Measurements from ENCODE around the gene KLHL21. TPM values are rescaled to one million over a fixed set of nuclear protein-coding genes. Genes with fewer than 3 reads are reported as not detected.

Gene KLHL21
- total and polyA plus RNA-seq, 9 of the 15 experiments (the other 6 are each of a cell fraction or from before 2014, with no cell fraction given), result 2.1 to 42.1 (median 17.5) TPM

- intact Hi-C loops (cut with micrococcal nuclease) (loop anchor here (1.0 kb wide), 1 partner anchor 160 kb away; no protein-coding TSS in a partner anchor), in situ Hi-C loops (cut with MboI) (no loop called here)
- Histone ChIP-seq H3K9me1 (ENCODE audit: control insufficient read depth, insufficient read depth, low read length) (peaks cover 2% of the 10 kb centered on the region), H3K4me3 (no peak overlapping the region), H3K4me1 (replicated peaks in 1 of 2; ENCODE audit: control insufficient read depth in 2 of 2, insufficient read depth in 2 of 2, low read length in 2 of 2) (no peaks in the 10 kb centered on the region; a peak in 1 of 5 replicates), H3K9me3 (replicated peaks; ENCODE audit: control insufficient read depth, insufficient read depth, low read depth, low read length) (no peaks in the 10 kb centered on the region), H3K4me2 (ENCODE audit: insufficient read depth, low read length) (no peak overlapping the region), H3K27me3 (ENCODE audit: control insufficient read depth in 2 of 2, insufficient read depth in 2 of 2, low read length in 2 of 2) (no peaks in the 10 kb centered on the region), H4K20me1 (replicated peaks; ENCODE audit: control insufficient read depth, insufficient read depth, low read length) (0 out of 2 replicates have a peak, but pooled peaks cover 4% of the 10 kb centered on the region), H3K9ac (ENCODE audit: insufficient read depth in 1 of 2, low read depth in 2 of 2, low read length in 2 of 2) (no peak overlapping the region), H2AFZ (ENCODE audit: low read depth, low read length) (no peak overlapping the region), H3K79me2 (ENCODE audit: control insufficient read depth, insufficient read depth, low read length) (no peaks in the 10 kb centered on the region), H3K27ac (ENCODE audit: extremely low read depth, low read depth, low read length) (no peak overlapping the region), H3K36me3 (ENCODE audit: control insufficient read depth, insufficient read depth, low read length) (peaks cover 79% of the 10 kb centered on the region)
- FAIRE-seq (peak; percentile 85), ATAC-seq (peak; percentile 83), DNase-seq (ENCODE audit: extremely low read depth in 1 of 4, low spot score in 3 of 4) (peak; percentile 51 to 59 (median 56))
- BruUV-seq (replicated peaks), result TSS peak; percentile 30
- ChIA-PET CTCF (ENCODE audit: low intra/inter-chr PET ratio) (interaction anchor here (0.6 to 2.4 kb wide), 5 partner anchors 157 to 395 kb away, joined by 3 to 31 read pairs (median 4); no protein-coding TSS in a partner anchor), POLR2A (interaction anchor here (0.6 to 2.2 kb wide), 6 partner anchors 12 to 46 kb away, joined by 3 to 6 read pairs (median 3); no protein-coding TSS in a partner anchor)
- WGBS (ENCODE audit: insufficient coverage, low coverage, missing lambda C conversion rate), result 78% methylated on average over 10 of the region's 10 CpGs
- TF ChIP-seq STAG1 (CRISPR knock-in tag; IDR thresholded peaks at IDR 0.05; ENCODE audit: borderline replicate concordance), result peak; percentile 34; the same call in 1 of the 2 replicates
- TF ChIP-seq POLR2B (IDR thresholded peaks at IDR 0.05; ENCODE audit: low read depth, partially characterized antibody), result no peak
- TF ChIP-seq JUND (IDR thresholded peaks at IDR 0.05; ENCODE audit: borderline replicate concordance, low read depth, low read length), result peak; percentile 18; the same call in 1 of the 2 replicates
- TF ChIP-seq JUND (tag; IDR thresholded peaks at IDR 0.05; ENCODE audit: borderline replicate concordance, low read depth, low read length), result no peak
- TF ChIP-seq DEAF1 (CRISPR knock-in tag; IDR thresholded peaks at IDR 0.05), result peak; percentile 63; the same call in 1 of the 2 replicates
- TF ChIP-seq CEBPG (CRISPR knock-in tag; IDR thresholded peaks at IDR 0.05), result no peak
- no peak for TF ChIP-seq CEBPG (tag; conservative IDR thresholded peaks at IDR 0.05 in 1 of 2, IDR thresholded peaks at IDR 0.05 in 1 of 2)
- no peak for TF ChIP-seq MXI1 (IDR thresholded peaks at IDR 0.05; ENCODE audit: low read depth, low read length)
- TF ChIP-seq, protein P1, sequence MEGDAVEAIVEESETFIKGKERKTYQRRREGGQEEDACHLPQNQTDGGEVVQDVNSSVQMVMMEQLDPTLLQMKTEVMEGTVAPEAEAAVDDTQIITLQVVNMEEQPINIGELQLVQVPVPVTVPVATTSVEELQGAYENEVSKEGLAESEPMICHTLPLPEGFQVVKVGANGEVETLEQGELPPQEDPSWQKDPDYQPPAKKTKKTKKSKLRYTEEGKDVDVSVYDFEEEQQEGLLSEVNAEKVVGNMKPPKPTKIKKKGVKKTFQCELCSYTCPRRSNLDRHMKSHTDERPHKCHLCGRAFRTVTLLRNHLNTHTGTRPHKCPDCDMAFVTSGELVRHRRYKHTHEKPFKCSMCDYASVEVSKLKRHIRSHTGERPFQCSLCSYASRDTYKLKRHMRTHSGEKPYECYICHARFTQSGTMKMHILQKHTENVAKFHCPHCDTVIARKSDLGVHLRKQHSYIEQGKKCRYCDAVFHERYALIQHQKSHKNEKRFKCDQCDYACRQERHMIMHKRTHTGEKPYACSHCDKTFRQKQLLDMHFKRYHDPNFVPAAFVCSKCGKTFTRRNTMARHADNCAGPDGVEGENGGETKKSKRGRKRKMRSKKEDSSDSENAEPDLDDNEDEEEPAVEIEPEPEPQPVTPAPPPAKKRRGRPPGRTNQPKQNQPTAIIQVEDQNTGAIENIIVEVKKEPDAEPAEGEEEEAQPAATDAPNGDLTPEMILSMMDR (IDR thresholded peaks at IDR 0.05 in 2 of 3, conservative IDR thresholded peaks at IDR 0.05 in 1 of 3; ENCODE audit: insufficient read depth in 2 of 3, low read depth in 1 of 3, low read length in 3 of 3), result peak; percentile 61 to 86 (median 68)
- TF ChIP-seq BRD4 (IDR thresholded peaks at IDR 0.05), result no peak
- TF ChIP-seq SMC3 (conservative IDR thresholded peaks at IDR 0.05; ENCODE audit: insufficient read depth, low read depth, low read length), result peak; percentile 35; the same call in 1 of the 2 replicates
- TF ChIP-seq RAD21 (CRISPR knock-in tag; conservative IDR thresholded peaks at IDR 0.05 in 1 of 2, IDR thresholded peaks at IDR 0.05 in 1 of 2), result peak; percentile 73 to 76
Measured at GRCh38 chr1:6646499-6647148, 44.0 kb upstream of the KLHL21 start.
